ENCODE results near the gene PRKCZ.

The PRKCZ gene

GRCh38 chr1:2194898-2195673, 144.9 kb downstream of the PRKCZ start:
- DNase-seq (ENCODE audit: low spot score): peak; percentile 90

DNA sequence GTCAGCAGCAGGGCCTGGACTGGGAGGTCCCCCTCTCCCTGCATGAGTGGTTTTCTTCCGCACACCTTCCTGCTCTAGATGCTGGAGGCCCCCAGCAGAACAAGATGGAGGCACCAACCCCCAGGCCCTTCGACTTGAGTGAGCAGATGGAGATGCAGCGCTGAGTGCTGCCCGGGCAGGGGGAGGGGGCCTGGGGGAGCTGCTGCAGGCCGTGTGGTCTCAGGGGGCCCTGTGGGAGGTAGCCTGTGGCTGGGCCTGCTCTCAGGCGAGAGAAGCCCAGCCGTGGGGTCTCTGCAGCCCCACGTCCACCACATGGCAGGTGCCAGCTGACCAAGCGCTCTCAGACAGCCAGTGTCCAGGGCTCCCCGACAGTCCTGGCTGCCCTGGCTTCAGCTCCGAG, 145.6 kb downstream of the PRKCZ start:
- no peak for DNase-seq (ENCODE audit: low spot score)

- DNase-seq (ENCODE audit: low spot score): no peak
Observed at GRCh38 chr1:2196901-2197638, 146.9 kb downstream of the PRKCZ start.

DNA sequence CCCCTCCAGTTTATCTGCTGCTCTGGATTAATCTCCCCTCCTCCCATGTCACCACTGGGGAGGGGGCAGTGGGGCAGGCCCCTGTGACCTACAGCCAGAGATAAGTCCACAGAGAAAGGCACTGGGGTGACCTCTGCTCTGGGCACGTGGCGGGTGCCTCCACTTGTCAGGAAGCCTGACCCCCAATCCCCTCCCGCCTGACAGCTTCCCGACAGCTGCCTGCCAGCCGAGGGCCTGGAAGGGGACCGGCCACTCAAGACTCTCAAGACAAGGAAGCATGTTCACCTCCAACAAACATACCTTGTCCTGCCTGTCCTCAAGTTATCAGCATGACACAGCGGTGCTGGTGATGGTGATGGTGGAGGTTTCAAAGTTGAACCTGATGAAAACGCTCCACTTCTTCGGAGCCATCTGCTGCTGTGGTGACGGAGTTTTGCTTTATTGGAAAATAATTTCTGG, 147.5 kb downstream of the PRKCZ start:
- DNase-seq (ENCODE audit: low spot score): no peak

DNA sequence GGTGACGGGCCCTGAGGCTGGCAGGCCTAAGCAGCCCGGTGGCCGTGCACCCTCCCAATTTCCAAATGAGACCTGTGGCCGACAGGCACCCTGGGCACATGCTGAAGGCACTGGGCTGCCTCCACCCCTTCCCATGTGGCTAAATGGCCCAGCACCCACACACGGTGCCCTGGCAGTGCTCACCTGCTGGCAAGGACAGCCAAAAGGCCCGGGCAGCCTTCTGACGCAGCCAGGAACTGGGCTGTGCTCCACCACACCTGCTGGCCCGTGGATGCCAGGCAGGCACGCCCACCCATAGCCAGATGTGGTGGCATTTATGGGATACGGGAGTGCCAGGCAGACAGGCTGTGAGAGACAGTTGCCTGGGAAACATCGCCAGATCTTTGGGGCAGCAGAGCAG, 148.4 kb downstream of the PRKCZ start:
- no peak for DNase-seq (ENCODE audit: low spot score)

GRCh38 chr1:2199042-2199810, 149.0 kb downstream of the PRKCZ start:
- DNase-seq (ENCODE audit: low spot score): peak; percentile 61

DNA sequence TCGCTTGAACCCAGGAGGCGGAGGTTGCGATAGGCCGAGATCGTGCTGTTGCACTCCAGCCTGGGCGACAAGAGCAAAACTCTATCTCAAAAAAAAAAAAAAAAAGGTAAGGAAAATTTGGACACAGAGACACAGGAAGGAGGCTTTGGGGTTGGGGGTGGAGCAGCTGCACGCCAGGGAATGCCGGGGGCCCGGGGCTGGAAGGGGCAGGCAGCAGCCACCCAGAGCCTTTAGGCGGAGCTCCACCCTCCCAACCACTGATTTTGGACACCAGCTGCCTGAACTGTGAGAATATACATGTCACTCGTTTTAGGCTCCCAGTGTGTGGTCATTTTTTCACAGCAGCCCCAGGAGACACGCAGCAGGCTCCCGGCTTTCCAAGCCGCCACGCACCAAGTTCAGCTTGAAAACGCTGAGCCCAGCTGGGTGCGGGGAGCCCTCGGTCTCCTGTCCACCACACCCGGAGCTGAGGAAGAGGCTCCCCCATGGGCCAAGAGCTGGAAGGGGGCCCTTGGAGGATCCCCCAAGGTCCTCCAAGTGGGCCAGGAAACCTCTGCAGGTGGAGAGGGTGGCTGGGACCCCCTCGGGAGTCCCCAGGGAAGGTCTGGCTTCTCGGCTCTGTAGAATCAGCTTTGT, 150.2 kb downstream of the PRKCZ start:
- no peak for DNase-seq (ENCODE audit: low spot score)

DNA sequence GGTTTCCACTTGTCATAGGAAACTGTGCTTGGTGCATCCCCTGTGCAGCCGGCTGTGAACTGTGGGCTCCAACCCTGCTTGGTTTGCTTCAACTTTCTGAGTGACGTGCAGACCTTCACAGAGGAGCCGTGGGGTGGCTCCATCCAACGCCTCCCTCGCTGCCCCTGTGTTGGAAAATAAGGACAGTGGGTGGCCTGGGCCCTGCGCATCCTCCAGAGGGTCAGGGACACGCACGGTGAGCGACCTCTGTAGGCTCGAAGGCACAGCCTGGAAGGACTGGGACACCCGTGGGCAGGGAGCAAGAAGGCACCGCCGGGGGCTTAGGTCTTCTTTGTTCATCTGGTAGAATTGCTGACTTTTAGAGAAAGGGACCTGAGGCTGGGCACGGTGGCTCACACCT, 150.9 kb downstream of the PRKCZ start:
- DNase-seq (ENCODE audit: low spot score): no peak

DNA sequence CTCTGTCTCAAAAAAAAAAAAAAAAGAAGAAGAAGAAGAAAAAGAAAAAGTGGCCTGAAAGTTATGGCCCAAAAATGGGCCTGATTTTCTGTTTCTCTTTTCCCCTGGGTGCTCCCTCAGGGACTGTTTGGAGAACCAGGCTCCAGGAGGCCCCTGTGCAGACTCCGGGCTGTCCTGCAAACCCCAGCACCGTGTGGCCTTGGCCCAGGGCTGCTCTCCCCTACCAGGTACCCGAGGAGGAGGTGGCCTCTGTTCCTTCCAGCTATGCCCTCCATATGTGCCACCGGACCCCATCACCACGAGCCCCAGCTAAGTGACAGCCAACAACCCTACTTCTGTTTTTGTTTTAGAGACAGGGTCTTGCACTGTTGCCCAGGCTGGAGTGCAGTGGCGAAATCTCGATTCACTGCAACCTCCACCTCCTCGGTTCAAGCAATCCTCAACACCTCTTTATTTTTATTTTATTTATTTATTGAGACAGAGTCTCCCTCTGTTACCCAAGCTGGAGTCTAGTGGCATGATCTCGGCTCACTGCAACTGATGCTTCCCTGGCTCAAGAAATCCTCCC, 151.9 kb downstream of the PRKCZ start:
- no peak for DNase-seq (ENCODE audit: low spot score)

- no peak for DNase-seq (ENCODE audit: low spot score)
Observed at GRCh38 chr1:2202843-2203601, 152.8 kb downstream of the PRKCZ start.

DNA sequence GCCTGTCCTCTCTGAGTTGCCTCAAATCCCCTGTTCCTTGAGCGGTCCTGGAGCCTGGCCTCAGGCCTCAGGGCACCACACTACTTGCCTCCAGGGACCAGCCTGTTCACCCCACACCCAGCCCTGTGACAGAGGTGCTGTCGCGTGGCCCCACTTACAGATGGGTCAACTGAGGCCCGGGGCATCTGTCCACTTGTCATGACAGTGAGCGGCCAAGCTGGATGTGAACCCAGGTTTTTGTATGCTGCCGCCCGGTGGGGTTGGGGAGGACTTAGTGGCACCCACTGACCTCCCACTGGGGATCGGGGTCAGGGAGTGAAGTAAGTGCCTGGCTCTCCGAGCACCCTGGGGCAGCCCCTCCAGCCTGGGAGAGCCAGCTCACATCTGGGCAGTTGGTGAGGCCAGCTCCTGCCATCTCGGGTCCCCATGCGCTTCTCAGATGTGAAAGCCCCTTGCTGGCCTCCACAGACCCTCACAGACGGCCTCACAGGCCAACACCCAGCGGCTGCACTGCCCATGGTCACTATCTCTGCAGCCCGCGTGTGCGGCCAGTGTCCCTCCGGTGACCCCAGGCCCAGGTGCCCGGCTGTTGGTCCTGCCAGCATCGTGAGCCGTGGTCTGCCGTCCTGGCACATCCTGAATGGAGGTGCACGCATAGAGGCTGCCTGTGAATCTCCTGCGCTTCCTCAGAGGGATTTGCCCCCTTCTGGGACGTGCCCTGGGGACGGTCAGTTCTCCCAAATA, 153.6 kb downstream of the PRKCZ start:
- DNase-seq (ENCODE audit: low spot score): no peak

GRCh38 chr1:2204415-2205190, 154.4 kb downstream of the PRKCZ start:
- DNase-seq (ENCODE audit: low spot score): peak; percentile 98

DNA sequence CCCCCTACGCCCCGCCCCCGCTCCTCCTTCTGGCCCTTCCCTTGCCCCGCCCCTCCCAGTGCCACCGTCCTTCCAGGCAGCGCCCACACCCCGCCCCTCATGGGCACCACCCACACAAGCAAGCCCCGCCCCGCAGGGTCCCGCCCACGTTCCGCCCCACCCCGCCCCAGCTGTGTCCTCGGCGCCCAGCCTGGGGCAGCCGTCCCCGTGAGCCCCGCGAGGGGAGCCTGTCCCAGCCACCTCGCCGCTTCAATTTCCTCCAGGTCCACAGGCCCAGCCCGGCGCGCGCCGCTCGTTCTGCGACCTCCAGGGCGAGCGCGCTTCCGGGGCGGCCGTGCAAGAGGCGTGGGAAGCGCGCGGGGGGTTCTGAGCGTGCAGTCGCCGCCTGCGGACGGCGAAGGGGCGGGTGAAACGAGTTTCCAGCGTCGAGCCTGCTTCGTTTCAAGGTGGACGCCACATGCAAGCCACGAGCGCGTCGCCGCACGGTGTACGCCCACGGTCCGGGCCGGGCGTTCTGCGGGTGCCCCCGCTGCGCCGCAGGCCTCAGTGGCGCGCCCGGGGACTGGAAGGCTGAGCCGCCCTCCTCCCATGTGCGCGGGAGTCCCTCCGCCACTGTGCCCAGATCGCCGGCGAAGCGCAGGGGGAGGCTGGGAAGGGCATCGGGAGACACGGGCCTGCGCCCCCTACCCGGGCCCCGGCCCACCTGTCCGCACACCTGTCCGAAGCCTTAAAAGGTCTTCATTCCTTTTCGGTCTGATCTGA, 155.2 kb downstream of the PRKCZ start:
- DNase-seq (ENCODE audit: low spot score): no peak

DNA sequence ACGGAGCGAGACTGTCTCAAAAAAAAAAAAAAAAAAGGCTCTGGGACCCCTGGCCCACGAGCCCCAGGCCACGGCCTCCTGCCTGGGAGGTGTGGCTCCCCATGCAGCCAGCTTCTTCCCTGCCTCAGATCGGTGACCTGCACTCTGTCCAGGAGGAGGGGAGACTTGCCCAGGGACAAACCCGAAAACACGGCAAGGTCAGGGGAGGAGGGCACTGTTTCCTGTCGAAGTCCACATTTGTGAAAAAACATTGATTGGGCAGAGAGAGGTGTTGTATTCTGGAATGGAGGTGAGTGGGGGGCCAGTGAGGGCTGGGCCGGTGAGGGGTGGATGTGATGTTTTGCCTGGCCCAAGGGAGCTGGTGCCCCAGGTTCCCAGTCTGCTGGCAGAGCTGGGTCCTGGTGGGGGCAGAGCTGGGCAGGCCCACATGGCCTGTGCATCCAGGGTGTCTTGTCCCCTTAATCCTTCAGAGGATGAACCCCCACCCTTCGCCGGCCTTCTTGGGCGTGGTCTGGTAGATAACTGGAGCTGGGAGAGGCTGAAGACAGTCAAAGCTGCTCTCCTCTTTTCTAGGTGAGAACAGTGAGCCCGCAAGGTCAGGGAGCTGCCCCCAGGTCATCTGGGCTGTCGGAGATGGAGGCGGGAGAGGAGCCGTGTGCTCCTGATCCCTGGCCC, 156.7 kb downstream of the PRKCZ start:
- no peak for DNase-seq (ENCODE audit: low spot score)

DNA sequence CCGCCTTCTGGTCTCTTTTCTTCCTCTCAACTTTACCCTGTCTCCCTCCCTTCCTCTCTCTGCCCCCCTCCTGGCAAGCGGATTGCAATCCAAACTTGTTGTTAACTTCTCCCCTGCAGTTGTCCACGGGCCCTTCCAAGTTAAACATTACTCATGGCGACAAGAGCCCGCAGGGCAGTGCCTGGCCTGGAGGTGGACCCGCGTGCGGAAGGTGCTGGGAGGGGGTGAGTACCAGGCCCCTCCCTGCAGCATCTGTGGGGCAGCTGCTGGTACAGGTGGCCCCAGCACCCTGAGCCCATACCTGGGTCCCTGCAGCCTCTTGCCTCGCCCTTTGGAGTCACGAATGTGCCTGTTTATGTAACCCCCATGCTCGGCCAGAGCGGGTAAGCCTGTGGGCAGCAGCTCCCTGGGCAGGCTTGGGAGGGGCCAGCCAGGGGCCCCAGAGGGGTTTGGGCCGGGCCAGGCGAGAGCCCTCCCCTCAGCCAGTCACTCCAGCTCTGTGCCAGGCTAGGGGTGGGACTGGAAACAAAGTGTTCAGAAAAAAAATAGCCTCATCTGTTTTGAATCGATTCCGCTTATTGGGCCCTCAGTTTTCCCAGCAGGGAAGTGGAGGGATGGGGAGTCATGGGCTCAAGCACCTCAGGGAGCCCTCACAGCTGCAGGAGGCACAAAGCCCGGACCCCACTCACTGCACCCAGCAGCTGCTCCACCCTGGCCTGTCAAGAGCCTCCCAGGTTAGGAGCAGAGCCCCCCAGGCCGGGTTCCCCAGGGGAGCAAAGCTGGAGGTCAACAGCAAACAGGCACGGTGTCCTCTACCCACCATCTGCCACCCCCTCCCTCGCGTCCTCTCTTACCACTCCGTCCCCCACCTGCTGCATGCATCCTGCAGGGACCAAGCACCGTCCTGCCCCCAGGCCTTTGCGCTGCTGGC, 158.4 kb downstream of the PRKCZ start:
- no peak for DNase-seq (ENCODE audit: low spot score)

DNA sequence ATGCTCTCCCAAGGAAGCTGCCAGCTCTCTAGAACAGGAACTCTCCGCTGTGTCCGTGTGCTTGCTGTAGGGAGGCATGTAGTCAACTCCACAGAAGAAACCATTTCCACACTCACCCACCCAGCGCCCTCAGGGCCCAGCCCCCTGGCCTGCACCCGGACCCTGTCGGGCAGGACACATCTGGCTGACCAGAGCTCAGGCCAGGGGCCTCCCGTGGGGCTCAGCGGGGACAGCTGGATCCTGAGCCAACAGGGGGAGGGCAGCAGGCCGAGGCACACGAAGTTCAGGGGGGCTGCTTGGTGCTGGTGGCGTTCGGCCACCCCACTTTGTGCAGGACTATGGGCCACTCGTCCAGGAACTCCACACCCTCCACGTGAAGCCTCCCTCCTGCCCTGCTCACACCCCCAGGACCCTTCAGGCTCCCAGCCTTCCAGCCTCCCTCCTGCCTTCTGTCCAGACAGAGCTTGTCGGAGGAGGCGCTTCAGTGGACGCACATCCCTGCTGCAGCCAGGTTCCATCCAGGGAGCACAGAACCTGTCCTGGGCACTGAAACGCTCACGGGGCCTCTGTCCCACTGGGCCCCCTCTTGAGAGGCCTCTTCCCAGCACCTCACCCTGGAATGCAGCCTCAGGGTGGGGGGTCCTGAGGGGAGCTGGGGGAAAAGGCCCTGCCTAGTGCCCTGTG, 159.3 kb downstream of the PRKCZ start:
- no peak for DNase-seq (ENCODE audit: low spot score)
